ENCODE results near the gene RCL1.
A peak's percentile ranks its signal among the peaks of the same experiment; 100 is the strongest.
"Not testable (repeated sequence)": the region's sequence is repeated elsewhere in the genome, so short reads cannot be mapped to it uniquely, and the experiment has no call there.

The RCL1 gene, protein sequence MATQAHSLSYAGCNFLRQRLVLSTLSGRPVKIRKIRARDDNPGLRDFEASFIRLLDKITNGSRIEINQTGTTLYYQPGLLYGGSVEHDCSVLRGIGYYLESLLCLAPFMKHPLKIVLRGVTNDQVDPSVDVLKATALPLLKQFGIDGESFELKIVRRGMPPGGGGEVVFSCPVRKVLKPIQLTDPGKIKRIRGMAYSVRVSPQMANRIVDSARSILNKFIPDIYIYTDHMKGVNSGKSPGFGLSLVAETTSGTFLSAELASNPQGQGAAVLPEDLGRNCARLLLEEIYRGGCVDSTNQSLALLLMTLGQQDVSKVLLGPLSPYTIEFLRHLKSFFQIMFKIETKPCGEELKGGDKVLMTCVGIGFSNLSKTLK

DNA sequence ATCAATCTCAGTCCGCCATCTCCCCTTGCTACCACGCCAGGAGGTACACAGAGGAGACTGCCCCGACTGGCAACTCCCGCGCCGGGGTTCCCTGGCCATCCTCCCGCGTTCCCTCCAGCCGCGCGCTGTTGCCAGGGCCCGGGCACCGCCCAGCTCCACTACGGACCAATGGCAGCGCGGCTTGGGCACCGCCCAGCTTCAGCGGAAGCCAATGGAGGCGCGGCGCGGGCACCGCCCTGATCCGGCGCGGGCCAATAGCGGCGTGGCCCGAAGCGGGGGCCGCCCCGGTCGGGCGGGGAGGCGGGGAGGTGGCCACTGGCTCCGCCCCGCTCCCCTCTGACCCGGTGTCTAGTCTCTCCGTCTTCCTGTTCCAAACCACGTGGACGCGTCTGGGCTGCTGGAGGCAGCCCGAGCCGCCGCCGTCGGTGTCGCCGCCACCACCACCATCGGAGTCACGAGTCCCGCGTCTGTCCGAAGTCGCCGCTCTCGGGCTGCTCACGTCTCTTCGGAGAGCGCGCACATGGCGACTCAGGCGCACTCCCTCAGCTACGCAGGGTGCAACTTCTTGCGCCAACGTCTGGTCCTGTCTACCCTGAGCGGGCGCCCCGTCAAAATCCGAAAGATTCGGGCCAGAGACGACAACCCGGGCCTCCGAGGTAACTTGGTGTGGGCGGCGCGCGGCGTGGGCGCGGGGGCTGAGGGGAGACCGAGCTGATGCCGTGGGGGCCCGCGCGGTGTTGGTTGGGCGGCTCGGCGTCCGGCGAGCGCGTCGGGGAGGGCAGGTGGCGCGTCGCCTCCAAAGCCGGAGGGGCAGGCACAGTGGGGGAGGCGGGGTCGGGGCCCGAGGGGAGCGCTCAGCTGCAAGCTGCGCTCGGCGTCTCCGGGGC is at the start of gene RCL1:
RCL1 (plus strand) TSS at position 373 of the 887 bp plus-strand sequence; CDS start at position 521, 148 bp downstream.
- H3K4me1 Mint-ChIP-seq (ENCODE audit: low read depth), result peaks cover 31% of the 10 kb centered on the region
- no peaks in the 10 kb centered on the region for H3K27me3 Mint-ChIP-seq (ENCODE audit: low read depth)
- no peaks in the 10 kb centered on the region for H3K9me3 Mint-ChIP-seq
- H3K36me3 Mint-ChIP-seq (ENCODE audit: low read depth), result peaks cover 5% of the 10 kb centered on the region
- peak within 1 kb of the TSS; percentile 94 for H3K27ac Mint-ChIP-seq
- H3K4me3 Mint-ChIP-seq, result peak within 1 kb of the TSS; percentile 85

DNA sequence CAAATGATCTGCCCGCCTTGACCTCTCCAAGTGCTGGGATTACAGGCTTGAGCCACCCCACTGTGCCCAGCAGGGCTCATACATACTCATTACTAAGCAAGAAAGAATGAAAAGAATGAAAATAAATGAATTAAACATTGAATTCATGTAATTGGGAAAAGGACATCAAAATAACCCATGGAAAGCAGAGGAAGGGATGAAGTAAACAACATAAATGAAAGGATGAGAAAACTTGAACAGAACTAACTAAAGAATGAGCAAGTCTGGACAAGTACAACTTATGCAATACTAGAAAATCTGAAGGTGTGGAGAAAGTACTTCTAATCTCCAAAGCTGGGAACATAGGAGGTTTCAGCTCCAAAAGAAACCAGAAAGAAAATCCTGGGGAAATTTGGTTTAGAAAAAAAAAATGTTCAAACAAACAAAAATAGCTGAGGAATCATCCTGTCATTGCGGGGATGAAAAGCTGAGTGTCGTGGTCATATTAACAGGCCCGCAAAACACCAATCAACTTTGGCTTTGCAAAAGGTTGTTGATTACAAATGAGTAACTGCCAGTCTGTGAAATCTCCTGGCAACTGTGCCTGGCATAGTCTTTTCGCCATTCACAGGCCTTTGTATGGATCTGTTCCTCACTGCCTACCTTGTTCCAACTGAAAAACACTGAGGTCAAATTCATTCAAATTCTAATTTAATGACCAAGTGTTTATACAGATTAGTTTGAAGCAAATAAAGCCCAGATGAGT is 49.4 kb upstream of the RCL1 start:
- H3K27ac Mint-ChIP-seq, result no peak overlapping the region
- peaks cover 3% of the 10 kb centered on the region for H3K36me3 Mint-ChIP-seq (ENCODE audit: low read depth)
- no peaks in the 10 kb centered on the region for H3K27me3 Mint-ChIP-seq (ENCODE audit: low read depth)
- H3K4me3 Mint-ChIP-seq, result no peak overlapping the region
- H3K4me1 Mint-ChIP-seq (ENCODE audit: low read depth), result peaks cover 18% of the 10 kb centered on the region
- H3K9me3 Mint-ChIP-seq, result no peaks in the 10 kb centered on the region

DNA sequence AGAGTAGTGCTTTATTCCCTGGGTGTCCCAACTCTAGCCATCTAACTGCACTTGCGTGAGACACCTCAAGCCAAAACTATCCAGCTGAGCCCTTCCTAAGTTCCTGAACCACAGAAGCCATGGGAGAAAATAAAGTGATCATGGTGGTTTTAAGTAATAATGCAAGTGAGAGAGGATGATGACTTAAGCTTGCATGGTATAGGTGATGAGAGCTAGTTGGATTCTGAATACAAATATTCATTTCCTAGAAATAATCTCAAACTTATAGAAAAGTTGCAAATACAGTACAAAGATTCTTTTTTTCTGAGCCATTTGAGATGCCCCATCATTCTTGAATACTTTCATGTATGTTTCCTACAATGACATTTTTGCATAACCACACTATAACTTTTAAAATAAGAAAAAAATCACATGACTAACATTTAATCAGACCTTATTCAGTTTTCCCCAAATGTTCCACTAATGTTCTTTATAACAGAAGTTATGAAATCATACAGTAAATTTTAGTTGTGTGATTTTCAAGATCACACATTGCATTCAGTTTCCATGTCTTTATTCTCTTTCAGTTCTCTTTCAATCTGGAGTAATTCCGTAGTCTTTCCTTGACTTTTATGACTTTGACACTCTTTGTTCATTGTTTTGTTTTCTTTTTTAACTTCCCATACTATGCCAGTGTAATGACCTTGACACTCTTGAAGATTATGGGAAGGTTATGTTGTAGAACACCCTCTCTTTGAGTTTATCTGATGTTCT is 46.3 kb upstream of the RCL1 start:
- H3K4me1 Mint-ChIP-seq (ENCODE audit: low read depth), result peaks cover 11% of the 10 kb centered on the region
- H3K27ac Mint-ChIP-seq, result no peak overlapping the region

DNA sequence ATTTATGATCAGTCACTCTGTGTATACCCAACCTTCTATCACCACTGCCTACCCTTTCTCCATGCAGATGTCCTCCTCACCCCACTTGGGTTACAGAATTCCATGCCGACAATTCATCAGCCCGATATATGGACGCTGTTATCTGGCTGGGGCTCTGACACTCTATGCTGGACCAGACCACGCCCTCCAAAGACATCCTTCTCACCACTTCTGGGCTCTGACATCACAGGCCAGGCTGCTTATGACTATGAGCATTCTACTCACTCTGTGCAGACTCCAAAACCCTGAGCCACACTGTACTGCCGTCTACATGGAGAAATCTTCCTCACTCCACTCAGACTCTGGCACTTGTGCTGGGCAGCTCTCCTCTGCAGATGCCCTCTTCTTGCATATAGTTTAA is 44.1 kb upstream of the RCL1 start:
- H3K4me1 Mint-ChIP-seq (ENCODE audit: low read depth), result peaks cover 2% of the 10 kb centered on the region
- H3K9me3 Mint-ChIP-seq, result no peaks in the 10 kb centered on the region
- no peak overlapping the region for H3K27ac Mint-ChIP-seq
- H3K27me3 Mint-ChIP-seq (ENCODE audit: low read depth), result no peaks in the 10 kb centered on the region
- H3K36me3 Mint-ChIP-seq (ENCODE audit: low read depth), result no peaks in the 10 kb centered on the region
- no peak overlapping the region for H3K4me3 Mint-ChIP-seq

More for the DNA sequence above, 46.3 kb upstream of the RCL1 start:
- H3K4me3 Mint-ChIP-seq, result no peak overlapping the region
- no peaks in the 10 kb centered on the region for H3K36me3 Mint-ChIP-seq (ENCODE audit: low read depth)
- H3K9me3 Mint-ChIP-seq, result no peaks in the 10 kb centered on the region
- H3K27me3 Mint-ChIP-seq (ENCODE audit: low read depth), result no peaks in the 10 kb centered on the region

DNA sequence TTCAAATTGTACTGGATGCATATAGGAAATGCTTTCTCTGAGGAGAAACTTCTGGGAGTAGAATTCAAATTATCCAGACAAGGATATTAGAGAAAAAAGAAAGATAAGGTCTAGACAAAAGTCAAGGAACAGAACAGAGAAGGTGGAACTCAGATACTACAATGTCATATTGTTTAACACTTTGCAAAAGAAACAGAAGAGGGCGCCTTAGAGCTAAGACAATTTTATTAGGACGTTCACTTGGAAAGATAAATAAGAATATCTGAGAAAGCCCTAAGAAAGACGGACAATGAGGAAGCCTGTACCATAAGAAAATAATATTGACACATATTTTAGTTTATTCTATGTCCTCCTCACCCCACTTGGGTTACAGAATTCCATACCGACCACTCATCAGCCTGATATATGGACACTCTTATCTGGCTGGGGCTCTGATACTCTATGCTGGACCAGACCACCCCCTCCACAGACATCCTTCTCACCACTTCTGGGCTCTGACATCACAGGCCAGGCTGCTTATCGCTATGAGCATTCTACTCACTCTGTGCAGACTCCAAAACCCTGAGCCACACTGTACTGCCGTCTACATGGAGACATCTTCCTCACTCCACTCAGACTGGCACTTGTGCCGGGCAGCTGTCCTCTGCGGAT is 42.6 kb upstream of the RCL1 start:
- no peak overlapping the region for H3K4me3 Mint-ChIP-seq
- peaks cover 3% of the 10 kb centered on the region for H3K4me1 Mint-ChIP-seq (ENCODE audit: low read depth)
- H3K27ac Mint-ChIP-seq, result no peak overlapping the region
- no peaks in the 10 kb centered on the region for H3K9me3 Mint-ChIP-seq
- no peaks in the 10 kb centered on the region for H3K27me3 Mint-ChIP-seq (ENCODE audit: low read depth)
- H3K36me3 Mint-ChIP-seq (ENCODE audit: low read depth), result no peaks in the 10 kb centered on the region

DNA sequence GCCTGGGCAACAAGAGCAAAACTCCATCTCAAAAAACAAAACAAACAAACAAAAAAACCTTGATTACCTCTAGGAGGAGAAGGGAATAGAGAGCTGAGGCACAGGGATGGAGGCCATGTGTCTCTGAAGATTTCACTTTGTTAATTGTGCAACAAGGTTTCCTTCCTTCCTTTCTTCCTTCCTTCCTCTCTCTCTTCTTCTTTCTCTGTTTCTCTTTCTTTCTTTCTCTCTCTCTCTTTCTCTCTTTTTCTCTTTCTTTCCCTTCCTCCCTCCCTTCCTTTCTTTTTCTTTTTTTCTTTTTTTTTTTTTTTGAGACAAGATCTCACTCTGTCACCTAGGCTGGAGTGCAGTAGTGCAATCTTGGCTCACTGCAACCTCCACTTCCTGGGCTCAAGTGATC is 38.2 kb upstream of the RCL1 start:
- H3K36me3 Mint-ChIP-seq (ENCODE audit: low read depth); H3K27ac Mint-ChIP-seq; H3K27me3 Mint-ChIP-seq (ENCODE audit: low read depth); H3K4me3 Mint-ChIP-seq; H3K4me1 Mint-ChIP-seq (ENCODE audit: low read depth); H3K9me3 Mint-ChIP-seq: not testable (repeated sequence)

DNA sequence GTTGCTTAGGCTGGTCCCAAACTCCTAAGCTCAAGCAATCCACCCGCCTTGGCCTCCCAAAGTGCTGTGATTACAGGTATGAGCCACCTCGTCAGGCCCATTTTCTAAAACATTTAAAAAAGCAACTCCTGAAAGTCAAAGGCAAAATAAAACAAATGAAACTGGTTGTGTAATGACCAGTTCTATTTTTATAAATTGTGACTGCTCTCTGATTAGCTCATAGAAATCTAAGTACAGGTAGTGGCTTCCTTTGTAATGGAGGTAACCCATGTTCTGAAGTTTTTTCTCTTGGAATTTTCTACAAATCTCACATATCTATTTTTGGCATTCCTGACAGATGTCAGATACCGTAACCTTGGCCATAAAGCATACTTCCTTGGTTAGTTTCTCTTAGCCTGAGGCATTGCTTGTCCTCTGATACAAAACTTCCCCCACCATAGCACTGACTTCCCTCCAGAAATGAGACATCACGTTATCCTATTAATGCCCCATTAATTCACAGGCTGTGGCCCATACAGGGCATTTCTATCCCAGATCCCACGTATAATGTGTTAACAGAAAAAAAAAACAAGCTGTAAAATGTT is 37.6 kb upstream of the RCL1 start:
- H3K27ac Mint-ChIP-seq, result no peak overlapping the region
- H3K4me3 Mint-ChIP-seq, result no peak overlapping the region
- H3K27me3 Mint-ChIP-seq (ENCODE audit: low read depth), result peaks cover 8% of the 10 kb centered on the region
- H3K36me3 Mint-ChIP-seq (ENCODE audit: low read depth), result no peaks in the 10 kb centered on the region
- H3K9me3 Mint-ChIP-seq, result no peaks in the 10 kb centered on the region
- H3K4me1 Mint-ChIP-seq (ENCODE audit: low read depth), result peaks cover 3% of the 10 kb centered on the region

DNA sequence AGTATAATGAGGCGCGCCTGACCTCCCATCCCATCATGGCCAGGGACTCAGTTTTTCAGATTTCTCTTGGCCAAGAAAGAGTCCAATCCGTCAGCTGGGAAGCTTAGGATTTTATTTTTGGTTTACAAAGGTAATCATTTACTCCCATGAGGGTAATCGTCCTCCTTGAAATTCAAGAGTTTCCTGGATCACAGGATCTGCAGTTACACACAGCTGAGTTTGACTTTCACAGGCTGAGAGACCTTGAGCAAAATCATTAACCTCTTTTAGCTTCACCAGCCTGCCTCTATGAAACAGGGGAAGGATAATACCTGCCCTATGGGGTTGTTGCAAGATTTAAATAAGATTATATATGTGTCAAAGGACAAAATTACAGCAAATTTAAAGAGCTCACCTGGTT is 36.3 kb upstream of the RCL1 start:
- Mint-ChIP-seq H3K9me3 (no peaks in the 10 kb centered on the region), H3K27me3 (ENCODE audit: low read depth) (peaks cover 8% of the 10 kb centered on the region), H3K4me3 (no peak overlapping the region), H3K4me1 (ENCODE audit: low read depth) (peaks cover 3% of the 10 kb centered on the region), H3K27ac (no peak overlapping the region), H3K36me3 (ENCODE audit: low read depth) (no peaks in the 10 kb centered on the region)

DNA sequence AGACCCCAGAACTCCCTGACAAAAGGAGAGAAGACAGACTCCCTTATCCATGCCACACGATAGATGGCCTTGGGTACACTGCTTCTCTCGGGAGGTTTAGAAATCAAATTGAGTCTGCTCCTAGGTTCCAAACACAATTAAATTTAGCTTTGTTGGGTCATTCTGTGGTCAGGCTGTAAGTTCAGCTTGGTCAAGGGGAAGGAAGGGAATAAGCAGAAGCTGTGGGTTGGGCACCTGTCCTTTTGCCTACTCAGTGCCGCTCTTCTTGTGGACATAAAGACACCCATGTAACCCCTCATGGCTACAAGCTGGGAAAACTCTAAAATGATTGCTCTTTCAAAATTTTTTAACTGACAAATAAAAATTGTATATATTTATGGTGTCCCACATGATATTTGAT is 32.6 kb upstream of the RCL1 start:
- no peak overlapping the region for H3K27ac Mint-ChIP-seq
- H3K9me3 Mint-ChIP-seq, result no peaks in the 10 kb centered on the region
- H3K36me3 Mint-ChIP-seq (ENCODE audit: low read depth), result no peaks in the 10 kb centered on the region
- H3K27me3 Mint-ChIP-seq (ENCODE audit: low read depth), result peaks cover 8% of the 10 kb centered on the region
- H3K4me3 Mint-ChIP-seq, result no peak overlapping the region
- peaks cover 14% of the 10 kb centered on the region for H3K4me1 Mint-ChIP-seq (ENCODE audit: low read depth)

DNA sequence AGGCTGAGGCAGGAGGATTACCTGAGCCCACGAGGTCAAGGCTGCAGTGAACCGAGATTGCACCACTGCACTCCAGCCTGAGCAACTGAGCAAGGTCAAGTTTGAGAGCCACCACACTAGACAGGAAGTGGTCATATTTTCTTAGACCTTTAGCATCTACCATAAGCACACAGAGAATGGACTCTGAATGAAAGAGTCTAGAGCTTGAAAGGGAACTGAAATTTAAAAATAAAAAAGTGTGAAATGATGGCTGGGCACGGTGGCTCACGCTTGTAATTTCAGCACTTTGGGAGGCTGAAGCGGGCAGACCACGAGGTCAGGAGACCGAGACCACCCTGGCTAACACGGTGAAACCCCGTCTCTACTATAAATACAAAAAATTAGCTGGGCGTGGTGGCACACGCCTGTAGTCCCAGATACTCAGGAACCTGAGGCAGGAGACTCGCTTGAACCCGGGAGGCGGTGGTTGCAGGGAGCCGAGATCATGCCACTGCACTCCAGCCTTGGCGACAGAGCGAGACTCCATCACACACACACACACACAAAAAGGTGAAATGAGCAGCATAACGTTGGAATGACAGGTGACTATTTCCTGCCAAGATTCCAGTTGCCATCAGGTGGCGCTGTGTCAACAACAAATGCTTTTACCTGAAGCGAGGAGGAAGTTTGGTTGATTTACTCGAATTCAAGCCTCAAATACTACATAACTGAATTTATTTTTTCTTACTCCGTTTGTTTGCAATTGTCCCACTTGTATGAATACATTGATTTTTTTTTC is 30.4 kb upstream of the RCL1 start:
- Mint-ChIP-seq H3K4me3 (peak overlapping the region; percentile 73), H3K27ac (peak overlapping the region; percentile 77), H3K4me1 (ENCODE audit: low read depth) (peaks cover 14% of the 10 kb centered on the region), H3K27me3 (ENCODE audit: low read depth) (peaks cover 5% of the 10 kb centered on the region), H3K36me3 (ENCODE audit: low read depth) (no peaks in the 10 kb centered on the region), H3K9me3 (no peaks in the 10 kb centered on the region)

DNA sequence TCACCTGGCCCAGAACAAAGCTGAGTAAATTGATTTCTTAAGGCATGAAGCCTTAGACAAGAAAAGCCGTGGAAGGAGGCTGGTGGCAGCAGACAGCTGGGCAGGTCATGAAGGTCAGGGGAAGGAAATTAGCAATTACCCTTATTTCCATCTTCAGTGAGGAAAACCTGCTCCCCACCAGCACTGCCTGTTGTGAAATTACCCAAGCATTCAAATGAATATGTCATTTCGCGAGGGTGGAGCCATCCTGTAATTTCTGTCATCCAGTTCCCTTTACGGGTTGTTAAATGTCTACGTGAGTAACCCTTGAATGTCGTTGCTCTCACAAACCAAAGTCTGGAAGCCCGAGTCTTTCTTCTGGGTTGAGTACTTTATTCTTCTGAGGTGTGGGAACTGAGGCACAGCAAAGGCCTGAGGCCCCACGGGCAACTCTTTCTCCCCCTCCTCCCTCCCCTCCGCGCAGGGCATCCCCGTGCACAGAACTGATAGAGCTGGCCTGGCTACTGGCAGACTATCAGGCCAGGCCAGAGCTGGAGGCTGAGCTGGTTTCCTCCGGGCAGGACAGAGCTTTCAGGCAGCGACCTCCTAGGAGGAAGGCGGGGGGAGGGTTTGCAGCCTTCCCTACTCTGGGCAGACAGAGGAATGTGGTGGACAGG is 29.7 kb upstream of the RCL1 start:
- Mint-ChIP-seq H3K9me3 (no peaks in the 10 kb centered on the region), H3K36me3 (ENCODE audit: low read depth) (no peaks in the 10 kb centered on the region), H3K27ac (peak overlapping the region; percentile 77), H3K4me3 (peak overlapping the region; percentile 73), H3K4me1 (ENCODE audit: low read depth) (peaks cover 14% of the 10 kb centered on the region), H3K27me3 (ENCODE audit: low read depth) (peaks cover 3% of the 10 kb centered on the region)

DNA sequence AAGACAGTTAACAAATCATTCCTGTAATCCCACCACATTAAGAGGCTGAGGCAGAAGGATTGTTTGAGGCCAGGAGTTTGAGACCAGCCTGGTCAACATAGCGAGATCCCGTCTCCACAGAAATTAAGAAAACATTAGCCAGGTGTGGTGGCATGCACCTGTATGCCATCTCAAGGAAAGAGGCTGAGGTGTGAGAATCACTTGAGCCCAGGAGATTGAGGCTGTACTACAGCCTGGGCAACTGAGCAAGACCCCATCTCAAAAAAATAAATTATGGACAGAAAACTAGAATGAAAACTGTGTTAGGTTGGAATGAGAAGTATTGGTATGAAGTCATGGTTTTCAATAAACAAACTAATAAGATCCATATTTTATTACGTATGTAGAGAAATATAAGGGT is 28.7 kb upstream of the RCL1 start:
- peaks cover 3% of the 10 kb centered on the region for H3K27me3 Mint-ChIP-seq (ENCODE audit: low read depth)
- H3K4me1 Mint-ChIP-seq (ENCODE audit: low read depth), result peaks cover 18% of the 10 kb centered on the region
- H3K36me3 Mint-ChIP-seq (ENCODE audit: low read depth), result no peaks in the 10 kb centered on the region
- H3K27ac Mint-ChIP-seq, result no peak overlapping the region
- H3K9me3 Mint-ChIP-seq, result no peaks in the 10 kb centered on the region
- no peak overlapping the region for H3K4me3 Mint-ChIP-seq

All from T-helper 1 cell treated with Interleukin-12 subunit alpha and Interleukin-12 subunit beta and Interleukin-4 antibody, amounts not matched to agents 30 μg/mL and 1 μg/mL, for 36 hours (primary cell).